ENCODE data around the gene ADGRF4.
A peak's percentile ranks its signal among the peaks of the same experiment; 100 is the strongest.

The ADGRF4 gene

GRCh38 chr6:47681201-47681990, 17.0 kb upstream of the ADGRF4 start:
- no peak for DNase-seq (ENCODE audit: low read depth)

GRCh38 chr6:47686411-47686810, 12.0 kb upstream of the ADGRF4 start:
- no peak for DNase-seq (ENCODE audit: low read depth)

- DNase-seq (ENCODE audit: low read depth) = no peak
These were observed 10.9 kb upstream of the ADGRF4 start for GRCh38 chr6:47687432-47687831.

- DNase-seq (ENCODE audit: low read depth) = no peak
These were observed 8.2 kb upstream of the ADGRF4 start for GRCh38 chr6:47690214-47690613.

- no peak for DNase-seq (ENCODE audit: low read depth)
These were observed 7.6 kb upstream of the ADGRF4 start for GRCh38 chr6:47690791-47691190.

- DNase-seq (ENCODE audit: low read depth) = no peak
These were observed 455 bp upstream of the ADGRF4 start for GRCh38 chr6:47697925-47698324.

GRCh38 chr6:47700053-47700452, 1.7 kb downstream of the ADGRF4 start:
- peak; percentile 2 for DNase-seq (ENCODE audit: low read depth)

- DNase-seq (ENCODE audit: low read depth) = no peak
These were observed 2.2 kb downstream of the ADGRF4 start for GRCh38 chr6:47700596-47700995.

- DNase-seq (ENCODE audit: low read depth) = no peak
These were observed 3.0 kb downstream of the ADGRF4 start for GRCh38 chr6:47701363-47701762.

GRCh38 chr6:47709160-47709559, 10.8 kb downstream of the ADGRF4 start:
- DNase-seq (ENCODE audit: low read depth) = no peak

- no peak for DNase-seq (ENCODE audit: low read depth)
These were observed 11.9 kb downstream of the ADGRF4 start for GRCh38 chr6:47710295-47710694.

- no peak for DNase-seq (ENCODE audit: low read depth)
These were observed 14.8 kb downstream of the ADGRF4 start for GRCh38 chr6:47713200-47713599.

- DNase-seq (ENCODE audit: low read depth) = no peak
These were observed 16.4 kb downstream of the ADGRF4 start for GRCh38 chr6:47714802-47715201.

GRCh38 chr6:47715782-47716181, 17.4 kb downstream of the ADGRF4 start:
- DNase-seq (ENCODE audit: low read depth) = no peak

- DNase-seq (ENCODE audit: low read depth) = no peak
These were observed 17.8 kb downstream of the ADGRF4 start for GRCh38 chr6:47716207-47716606.

GRCh38 chr6:47718571-47718970, 20.2 kb downstream of the ADGRF4 start:
- DNase-seq (ENCODE audit: low read depth) = no peak

- no peak for DNase-seq (ENCODE audit: low read depth)
These were observed 22.8 kb downstream of the ADGRF4 start for GRCh38 chr6:47721189-47721588.

- no peak for DNase-seq (ENCODE audit: low read depth)
These were observed 23.8 kb downstream of the ADGRF4 start for GRCh38 chr6:47722194-47722593.

- no peak for DNase-seq (ENCODE audit: low read depth)
These were observed 25.9 kb downstream of the ADGRF4 start for GRCh38 chr6:47724300-47724699.

- no peak for DNase-seq (ENCODE audit: low read depth)
These were observed 29.0 kb downstream of the ADGRF4 start for GRCh38 chr6:47727391-47727790.

- DNase-seq (ENCODE audit: low read depth) = no peak
These were observed 30.6 kb downstream of the ADGRF4 start for GRCh38 chr6:47729019-47729418.

GRCh38 chr6:47729457-47729856, 31.1 kb downstream of the ADGRF4 start:
- DNase-seq (ENCODE audit: low read depth) = no peak

GRCh38 chr6:47733879-47734558, 35.6 kb downstream of the ADGRF4 start:
- DNase-seq (ENCODE audit: low read depth) = no peak

All from HS-27A (cell line).